HG03378 (cell line): ENCODE data around the gene UBFD1.
"Not testable (repeated sequence)": the region's sequence is repeated elsewhere in the genome, so short reads cannot be mapped to it uniquely, and the experiment has no call there.

ENCODE experiments used
- ATAC-seq: cut with Tn5 transposase; IDR thresholded peaks from one replicate; pipeline ENCODE4 v1.9.1; 2021; ENCODE audit warnings: mild to moderate bottlenecking, moderate library complexity; ENCODE audit not compliant: unreplicated experiment

The UBFD1 gene

DNA sequence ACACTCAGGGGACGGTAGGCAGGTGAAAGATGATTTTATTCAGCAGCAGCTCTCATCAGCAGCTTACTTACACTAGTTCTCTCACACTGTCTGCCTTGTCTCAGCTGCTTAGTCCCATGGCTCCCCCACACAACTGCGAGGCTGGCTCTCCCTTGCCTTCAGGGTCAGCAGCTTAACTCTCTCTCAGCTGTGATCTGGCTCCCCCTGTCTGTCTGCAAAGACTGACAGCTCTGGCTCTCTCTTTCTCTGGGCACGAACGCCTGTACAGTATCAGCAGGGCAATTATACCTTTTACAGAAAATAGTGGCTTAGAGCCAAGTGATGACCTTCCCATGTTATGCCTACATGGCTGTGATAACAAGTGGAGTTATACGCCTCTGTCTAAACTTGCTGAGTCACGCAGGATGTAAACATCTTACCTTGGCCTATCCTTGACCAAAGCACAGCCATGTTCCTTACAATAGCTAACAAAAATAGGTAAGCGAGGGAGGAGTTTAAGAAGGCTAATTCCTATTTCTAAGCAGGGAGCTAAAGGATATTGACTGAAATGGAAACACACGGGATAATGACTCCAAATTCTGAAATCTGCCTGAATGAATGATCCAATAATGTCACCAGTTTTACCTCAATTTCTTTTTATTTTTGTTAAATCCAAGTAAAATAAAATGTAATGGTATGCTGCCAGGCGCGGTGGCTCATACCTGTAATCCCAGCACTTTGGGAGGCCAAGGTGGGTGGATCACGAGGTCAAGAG is 39.7 kb downstream of the UBFD1 start:
- ATAC-seq, result no peak

DNA sequence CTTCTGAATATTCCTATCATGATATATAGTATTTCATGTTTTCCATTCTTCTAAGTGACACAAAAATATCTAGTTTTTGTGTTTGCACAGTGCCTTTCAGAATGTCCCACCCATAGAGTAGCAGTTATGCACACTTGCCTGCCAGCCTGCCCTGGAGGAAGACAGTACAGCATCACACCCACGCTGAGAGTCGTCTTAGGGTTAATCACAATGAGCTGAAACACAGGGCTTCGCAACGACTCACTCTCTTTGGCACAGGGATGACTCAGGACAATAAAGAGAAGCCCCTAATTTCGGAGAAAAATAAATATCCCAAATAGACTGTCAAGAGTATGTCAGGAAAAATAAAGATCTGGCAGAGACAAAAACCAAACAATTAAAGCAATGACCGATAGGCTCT is 50.2 kb downstream of the UBFD1 start:
- no peak for ATAC-seq

DNA sequence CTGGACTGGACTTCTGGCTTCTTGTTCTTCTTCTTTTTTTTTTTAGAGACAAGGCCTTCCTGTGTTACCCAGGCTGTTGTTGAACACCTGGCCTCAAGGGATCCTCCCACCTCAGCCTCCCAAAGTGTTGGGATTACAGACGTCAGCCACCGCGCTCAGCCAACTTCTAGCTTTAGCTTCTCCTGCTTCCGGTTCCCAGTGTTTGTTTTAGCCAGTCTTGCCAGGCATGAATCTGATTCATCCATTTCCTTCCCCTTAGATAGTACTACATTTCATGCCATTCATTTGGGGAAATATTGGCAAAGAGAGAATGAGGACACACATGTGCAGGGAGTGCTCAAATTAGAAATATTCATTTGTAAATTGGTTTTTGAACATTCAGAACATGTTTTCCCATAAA is 50.7 kb downstream of the UBFD1 start:
- no peak for ATAC-seq

DNA sequence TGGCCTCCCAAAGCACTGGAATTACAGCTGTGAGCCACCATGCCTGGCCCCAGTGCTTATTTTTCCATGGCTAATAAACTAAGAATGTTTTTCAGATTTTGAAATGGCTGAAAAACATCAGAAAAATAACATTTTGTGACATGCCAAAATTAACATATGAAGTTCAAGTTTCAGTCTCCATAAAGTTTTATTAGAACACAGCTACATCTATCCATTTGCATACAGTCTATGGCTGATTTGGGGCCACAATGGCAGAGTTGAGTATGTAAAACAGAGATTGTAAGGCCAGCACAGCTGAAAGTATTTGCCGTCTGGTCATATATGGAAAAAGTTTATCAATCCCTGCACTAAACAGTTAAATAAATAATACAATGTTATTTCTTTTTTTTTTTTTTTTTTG is 52.4 kb downstream of the UBFD1 start:
- no peak for ATAC-seq

DNA sequence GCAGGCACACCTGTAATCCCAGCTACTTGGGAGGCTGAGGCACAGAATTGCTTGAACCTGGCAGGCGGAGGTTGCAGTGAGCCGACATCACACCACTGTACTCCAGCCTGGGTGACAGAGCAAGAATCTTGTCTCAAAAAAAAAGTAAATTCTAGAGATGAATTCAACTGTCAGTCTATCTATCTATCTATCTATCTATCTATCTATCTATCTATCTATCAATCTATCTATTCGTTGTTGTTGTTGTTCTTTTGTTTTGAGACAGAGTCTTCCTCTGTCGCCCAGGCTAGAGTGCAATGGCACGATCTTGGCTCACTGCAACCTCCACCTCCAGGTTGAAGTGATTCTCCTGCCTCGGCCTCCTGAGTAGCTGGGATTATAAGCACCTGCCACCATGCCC is 53.4 kb downstream of the UBFD1 start:
- ATAC-seq, result not testable (repeated sequence)

DNA sequence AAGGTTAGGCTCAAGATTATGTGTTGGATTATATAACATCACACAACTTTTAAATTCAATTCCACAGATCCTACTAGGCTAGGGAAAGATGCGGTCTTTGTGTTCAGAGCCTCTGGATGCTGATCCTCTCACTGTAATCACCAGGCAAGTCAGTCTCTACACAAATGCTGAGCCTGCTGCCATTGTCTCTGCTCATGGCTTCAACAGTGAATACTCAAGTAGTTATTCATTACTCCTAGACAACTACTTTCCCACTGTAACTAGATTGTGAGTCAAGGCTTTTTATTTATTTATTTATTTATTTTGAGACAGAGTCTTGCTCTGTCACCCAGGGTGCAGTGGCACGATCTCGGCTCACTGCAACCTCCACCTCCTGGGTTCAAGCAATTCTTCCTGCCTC is 54.4 kb downstream of the UBFD1 start:
- no peak for ATAC-seq

DNA sequence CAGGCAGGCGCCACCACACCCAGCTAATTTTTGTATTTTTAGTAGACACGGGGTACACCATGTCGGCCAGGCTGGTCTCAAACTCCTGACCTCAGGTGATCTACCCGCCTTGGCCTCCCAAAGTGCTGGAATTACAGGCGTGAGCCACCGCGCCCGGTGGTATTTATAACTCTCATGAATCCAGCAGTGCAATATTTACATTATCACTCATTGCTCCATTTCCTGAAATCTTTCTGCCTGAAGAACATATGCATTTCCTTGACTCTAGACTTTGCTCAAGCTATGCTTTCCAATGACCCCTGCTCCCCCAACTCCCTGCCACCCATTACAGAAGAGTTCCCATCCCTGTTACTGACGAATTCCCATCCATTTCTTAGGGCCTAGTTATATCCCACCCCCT is 58.3 kb downstream of the UBFD1 start:
- no peak for ATAC-seq
